Neural progenitor cell (in vitro differentiated cells): ENCODE measurements around the gene DGKD. TPM values are rescaled to one million over a fixed set of nuclear protein-coding genes. Genes with fewer than 3 reads are reported as not detected.

Experiments used
- DNase-seq: peaks from one replicate; pipeline ENCODE4 v3.0.0-alpha.2; 2016; ENCODE audit warnings: low spot score
- H2AFZ ChIP-seq: fragments of 200-600 bp; sonication (generic); replicated peaks from 2 replicates; pipeline ENCODE4 v1.6.1; 2016; ENCODE audit warnings: antibody characterized with exemption
- H3F3A ChIP-seq: fragments of 200-600 bp; sonication (generic); 2 replicates; pipeline ENCODE4 v1.6.1; 2016; ENCODE audit warnings: antibody characterized with exemption, low read depth
- H3K27ac ChIP-seq: fragments of 200-600 bp; sonication (generic); 2 replicates; pipeline ENCODE4 v1.5.1; 2016; ENCODE audit warnings: mild to moderate bottlenecking
- H3K27me3 ChIP-seq: fragments of 200-600 bp; sonication (generic); 2 replicates; pipeline ENCODE4 v1.6.1; 2016; ENCODE audit warnings: mild to moderate bottlenecking, moderate library complexity
- H3K36me3 ChIP-seq: fragments of 200-600 bp; sonication (generic); 2 replicates; pipeline ENCODE4 v1.5.1; 2016
- H3K4me1 ChIP-seq: fragments of 200-600 bp; sonication (generic); 2 replicates; pipeline ENCODE4 v1.6.1; 2016; ENCODE audit warnings: mixed run types
- H3K4me2 ChIP-seq: fragments of 200-600 bp; sonication (generic); 2 replicates; pipeline ENCODE4 v1.6.1; 2016
- H3K4me3 ChIP-seq: fragments of 200-600 bp; sonication (generic); 2 replicates; pipeline ENCODE4 v1.5.1; 2016
- H3K79me2 ChIP-seq: fragments of 200-600 bp; sonication (generic); 2 replicates; pipeline ENCODE4 v1.6.1; 2016; ENCODE audit warnings: low read depth
- H3K9ac ChIP-seq: fragments of 200-600 bp; sonication (generic); 2 replicates; pipeline ENCODE4 v1.6.1; 2016
- H3K9me3 ChIP-seq: fragments of 200-600 bp; sonication (generic); 2 replicates; pipeline ENCODE4 v1.5.1; 2016; ENCODE audit warnings: low read depth
- H4K20me1 ChIP-seq: fragments of 200-600 bp; sonication (generic); 2 replicates; pipeline ENCODE4 v1.6.1; 2016; ENCODE audit warnings: low read depth
- H3K27ac Mint-ChIP-seq: 3 replicates; pipeline ENCODE4 v1.8.0; 2021; ENCODE audit warnings: mixed read lengths
- H3K27me3 Mint-ChIP-seq: 2 replicates; pipeline ENCODE4 v1.8.0; 2022; ENCODE audit warnings: low read depth, mild to moderate bottlenecking, inconsistent platforms, moderate library complexity, mixed read lengths; ENCODE audit not compliant: insufficient read depth
- H3K36me3 Mint-ChIP-seq: 3 replicates; pipeline ENCODE4 v1.8.0; 2021; ENCODE audit warnings: mixed read lengths
- H3K4me1 Mint-ChIP-seq: 3 replicates; pipeline ENCODE4 v1.8.0; 2021; ENCODE audit warnings: mixed read lengths
- H3K4me3 Mint-ChIP-seq: 3 replicates; pipeline ENCODE4 v1.8.0; 2021; ENCODE audit warnings: mild to moderate bottlenecking, moderate library complexity, mixed read lengths
- H3K9me3 Mint-ChIP-seq: 3 replicates; pipeline ENCODE4 v1.8.0; 2020; ENCODE audit warnings: mixed read lengths
- CTCF ChIP-seq: fragments of 200-600 bp; sonication (generic); IDR thresholded peaks from 2 replicates; pipeline ENCODE4 v1.5.1; 2017; ENCODE audit warnings: antibody characterized with exemption, mild to moderate bottlenecking
- EZH2 ChIP-seq: fragments of 200-600 bp; sonication (generic); IDR thresholded peaks from 2 replicates; pipeline ENCODE4 v1.6.1; 2017; ENCODE audit warnings: antibody characterized with exemption, mild to moderate bottlenecking, moderate library complexity
- EZH2phosphoT487 ChIP-seq: fragments of 200-600 bp; sonication (generic); IDR thresholded peaks from 2 replicates; pipeline ENCODE4 v1.6.1; 2017; ENCODE audit warnings: antibody characterized with exemption
- small RNA-seq: library from RNA; depleted of rRNA; stranded (forward); fragments of <200 nt; gene quantifications from one replicate; pipeline ENCODE3, GENCODE V24; 2015
- total RNA-seq: library from RNA; depleted of rRNA; stranded (reverse); fragments of >200 nt; gene quantifications from 2 replicates; pipeline ENCODE4 v1.2.3, GENCODE V29; 2015; ENCODE audit warnings: low replicate concordance

The DGKD gene
- total RNA-seq, 1 donor from 2014 or later, result 10.9 TPM

GRCh38 chr2:233513953-233514655, 159.8 kb downstream of the DGKD start:
- Histone ChIP-seq H2AFZ (no peak overlapping the region), H3K4me3 (no peak overlapping the region), H3K4me2 (no peak overlapping the region), H3K36me3 (no peaks in the 10 kb centered on the region), H3K27me3 (no peaks in the 10 kb centered on the region), H3K27ac (no peak overlapping the region), H4K20me1 (no peaks in the 10 kb centered on the region), H3K9ac (no peak overlapping the region), H3K9me3 (no peaks in the 10 kb centered on the region), H3K79me2 (no peaks in the 10 kb centered on the region), H3K4me1 (no peaks in the 10 kb centered on the region), H3F3A (no peaks in the 10 kb centered on the region)
- DNase-seq, result no peak
- Mint-ChIP-seq H3K4me3 (no peak overlapping the region), H3K9me3 (no peaks in the 10 kb centered on the region), H3K36me3 (peaks cover 10% of the 10 kb centered on the region), H3K27me3 (no peaks in the 10 kb centered on the region), H3K4me1 (no peaks in the 10 kb centered on the region), H3K27ac (no peak overlapping the region)
- TF ChIP-seq EZH2phosphoT487 (no peak), CTCF (no peak), EZH2 (no peak)

GRCh38 chr2:233519787-233520611, 165.7 kb downstream of the DGKD start:
- Mint-ChIP-seq H3K4me1 (no peaks in the 10 kb centered on the region), H3K4me3 (no peak overlapping the region), H3K9me3 (no peaks in the 10 kb centered on the region), H3K27ac (no peak overlapping the region), H3K36me3 (peaks cover 13% of the 10 kb centered on the region), H3K27me3 (no peaks in the 10 kb centered on the region)
- no peak for DNase-seq
- no peak overlapping the region for H2AFZ ChIP-seq
- H3K4me2 ChIP-seq, result no peak overlapping the region
- H3K36me3 ChIP-seq, result no peaks in the 10 kb centered on the region
- H3K4me3 ChIP-seq, result no peak overlapping the region
- no peaks in the 10 kb centered on the region for H3K27me3 ChIP-seq
- TF ChIP-seq EZH2phosphoT487 (no peak), CTCF (no peak), EZH2 (no peak)
- no peaks in the 10 kb centered on the region for H3K9me3 ChIP-seq
- H3K9ac ChIP-seq, result no peak overlapping the region
- no peak overlapping the region for H3K27ac ChIP-seq
- no peaks in the 10 kb centered on the region for H3K79me2 ChIP-seq
- H3F3A ChIP-seq, result no peaks in the 10 kb centered on the region
- H3K4me1 ChIP-seq, result no peaks in the 10 kb centered on the region
- H4K20me1 ChIP-seq, result no peaks in the 10 kb centered on the region

Small RNAs within 50 kb of the gene (small RNA-seq; reads per million reads assigned to genes)
- not detected for gene RF00019

Other genes with a start within 250 kb of the DGKD start
- 25.3 and 29.9 TPM in 2 replicates for gene ATG16L1, start 102.8 kb upstream of the DGKD start, total RNA-seq
- 0.03 TPM in 1 of 2 replicates, not detected in the other for gene SAG, start 46.7 kb upstream of the DGKD start, total RNA-seq
- gene USP40, start 212.3 kb downstream of the DGKD start, total RNA-seq, result 15.1 and 32.9 TPM in 2 replicates